ENCODE measurements around the gene CENPK. TPM values are rescaled to one million over a fixed set of nuclear protein-coding genes. Genes with fewer than 3 reads are reported as not detected.

CENPK gene
- total and polyA plus RNA-seq, 9 of the 15 experiments (the other 6 are each of a cell fraction or from before 2014, with no cell fraction given), result 30.8 to 134 (median 69.0) TPM

DNA sequence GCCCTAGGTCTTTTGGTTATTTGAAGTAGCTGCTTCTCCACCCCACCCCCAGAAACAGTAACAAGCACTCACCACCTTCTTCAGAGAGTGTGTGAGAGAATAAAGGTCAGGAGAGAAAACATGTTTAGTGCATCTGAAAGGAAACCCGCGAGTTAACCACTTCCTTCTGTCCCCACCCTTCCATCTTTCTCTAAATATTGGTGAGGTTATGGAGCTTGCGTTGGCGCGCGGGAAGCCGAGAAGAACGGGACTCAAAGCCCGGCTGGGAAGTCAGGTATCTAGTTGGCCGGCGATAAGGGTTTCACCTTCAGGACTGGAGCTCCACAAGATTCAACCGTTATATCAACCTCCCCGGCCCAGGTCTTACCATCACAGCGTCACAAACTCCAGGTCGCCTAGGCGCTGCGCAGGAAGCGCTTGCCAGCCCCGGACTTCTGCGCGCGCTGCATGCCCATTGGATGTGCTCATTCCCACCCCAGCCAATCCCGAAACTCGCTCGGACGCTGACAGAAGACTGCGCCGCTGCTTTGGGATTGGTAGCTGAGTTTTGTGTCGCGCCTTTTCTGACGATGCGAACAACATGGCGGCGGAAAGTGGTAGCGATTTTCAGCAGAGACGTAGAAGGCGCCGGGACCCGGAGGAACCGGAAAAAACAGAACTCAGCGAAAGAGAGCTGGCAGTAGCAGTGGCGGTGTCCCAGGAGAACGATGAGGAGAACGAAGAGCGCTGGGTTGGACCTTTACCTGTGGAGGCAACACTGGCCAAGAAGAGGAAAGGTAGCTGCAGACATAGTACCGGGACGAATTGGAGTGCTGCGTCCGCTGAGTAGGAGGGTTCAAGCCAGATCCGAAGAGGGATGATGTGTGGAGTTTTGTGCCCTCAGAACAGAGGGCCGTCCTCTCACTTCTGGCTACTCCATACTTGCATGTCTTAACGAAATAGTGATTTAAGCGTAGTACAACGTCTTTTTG lies at the start of gene CENPK, which contains the start of gene PPWD1 (continued):
- TF ChIP-seq U2AF1 (optimal IDR thresholded peaks at IDR 0.05; ENCODE audit: low read depth, low read length), result no peak
- no peak for TF ChIP-seq TRIM24 (IDR thresholded peaks at IDR 0.05)
- TF ChIP-seq FUS (optimal IDR thresholded peaks at IDR 0.05; ENCODE audit: low read depth, low read length), result no peak
- TF ChIP-seq, protein P1, sequence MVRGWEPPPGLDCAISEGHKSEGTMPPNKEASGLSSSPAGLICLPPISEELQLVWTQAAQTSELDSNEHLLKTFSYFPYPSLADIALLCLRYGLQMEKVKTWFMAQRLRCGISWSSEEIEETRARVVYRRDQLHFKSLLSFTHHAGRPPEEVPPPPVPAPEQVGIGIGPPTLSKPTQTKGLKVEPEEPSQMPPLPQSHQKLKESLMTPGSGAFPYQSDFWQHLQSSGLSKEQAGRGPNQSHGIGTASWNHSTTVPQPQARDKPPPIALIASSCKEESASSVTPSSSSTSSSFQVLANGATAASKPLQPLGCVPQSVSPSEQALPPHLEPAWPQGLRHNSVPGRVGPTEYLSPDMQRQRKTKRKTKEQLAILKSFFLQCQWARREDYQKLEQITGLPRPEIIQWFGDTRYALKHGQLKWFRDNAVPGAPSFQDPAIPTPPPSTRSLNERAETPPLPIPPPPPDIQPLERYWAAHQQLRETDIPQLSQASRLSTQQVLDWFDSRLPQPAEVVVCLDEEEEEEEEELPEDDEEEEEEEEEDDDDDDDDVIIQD (CRISPR knock-in tag; IDR thresholded peaks at IDR 0.05), result no peak
- TF ChIP-seq, protein P2, sequence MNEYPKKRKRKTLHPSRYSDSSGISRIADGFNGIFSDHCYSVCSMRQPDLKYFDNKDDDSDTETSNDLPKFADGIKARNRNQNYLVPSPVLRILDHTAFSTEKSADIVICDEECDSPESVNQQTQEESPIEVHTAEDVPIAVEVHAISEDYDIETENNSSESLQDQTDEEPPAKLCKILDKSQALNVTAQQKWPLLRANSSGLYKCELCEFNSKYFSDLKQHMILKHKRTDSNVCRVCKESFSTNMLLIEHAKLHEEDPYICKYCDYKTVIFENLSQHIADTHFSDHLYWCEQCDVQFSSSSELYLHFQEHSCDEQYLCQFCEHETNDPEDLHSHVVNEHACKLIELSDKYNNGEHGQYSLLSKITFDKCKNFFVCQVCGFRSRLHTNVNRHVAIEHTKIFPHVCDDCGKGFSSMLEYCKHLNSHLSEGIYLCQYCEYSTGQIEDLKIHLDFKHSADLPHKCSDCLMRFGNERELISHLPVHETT (CRISPR knock-in tag; conservative IDR thresholded peaks at IDR 0.05 in 1 of 2, IDR thresholded peaks at IDR 0.05 in 1 of 2), result peak in 1 of 2 experiments; percentile 65; a peak in 2 of 4 replicates
- no peak for TF ChIP-seq TCF7 (IDR thresholded peaks at IDR 0.05; ENCODE audit: borderline replicate concordance)
- TF ChIP-seq, protein P3, sequence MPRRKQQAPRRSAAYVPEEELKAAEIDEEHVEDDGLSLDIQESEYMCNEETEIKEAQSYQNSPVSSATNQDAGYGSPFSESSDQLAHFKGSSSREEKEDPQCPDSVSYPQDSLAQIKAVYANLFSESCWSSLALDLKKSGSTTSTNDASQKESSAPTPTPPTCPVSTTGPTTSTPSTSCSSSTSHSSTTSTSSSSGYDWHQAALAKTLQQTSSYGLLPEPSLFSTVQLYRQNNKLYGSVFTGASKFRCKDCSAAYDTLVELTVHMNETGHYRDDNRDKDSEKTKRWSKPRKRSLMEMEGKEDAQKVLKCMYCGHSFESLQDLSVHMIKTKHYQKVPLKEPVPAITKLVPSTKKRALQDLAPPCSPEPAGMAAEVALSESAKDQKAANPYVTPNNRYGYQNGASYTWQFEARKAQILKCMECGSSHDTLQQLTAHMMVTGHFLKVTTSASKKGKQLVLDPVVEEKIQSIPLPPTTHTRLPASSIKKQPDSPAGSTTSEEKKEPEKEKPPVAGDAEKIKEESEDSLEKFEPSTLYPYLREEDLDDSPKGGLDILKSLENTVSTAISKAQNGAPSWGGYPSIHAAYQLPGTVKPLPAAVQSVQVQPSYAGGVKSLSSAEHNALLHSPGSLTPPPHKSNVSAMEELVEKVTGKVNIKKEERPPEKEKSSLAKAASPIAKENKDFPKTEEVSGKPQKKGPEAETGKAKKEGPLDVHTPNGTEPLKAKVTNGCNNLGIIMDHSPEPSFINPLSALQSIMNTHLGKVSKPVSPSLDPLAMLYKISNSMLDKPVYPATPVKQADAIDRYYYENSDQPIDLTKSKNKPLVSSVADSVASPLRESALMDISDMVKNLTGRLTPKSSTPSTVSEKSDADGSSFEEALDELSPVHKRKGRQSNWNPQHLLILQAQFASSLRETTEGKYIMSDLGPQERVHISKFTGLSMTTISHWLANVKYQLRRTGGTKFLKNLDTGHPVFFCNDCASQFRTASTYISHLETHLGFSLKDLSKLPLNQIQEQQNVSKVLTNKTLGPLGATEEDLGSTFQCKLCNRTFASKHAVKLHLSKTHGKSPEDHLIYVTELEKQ (CRISPR knock-in tag; IDR thresholded peaks at IDR 0.05), result no peak
- TF ChIP-seq TAF1 (IDR thresholded peaks at IDR 0.05; ENCODE audit: control insufficient read depth, extremely low read depth, insufficient read depth, low read length, severe bottlenecking), result peak; percentile 91
- TF ChIP-seq ZNF75A (CRISPR knock-in tag; IDR thresholded peaks at IDR 0.05), result no peak
- TF ChIP-seq, protein P4, sequence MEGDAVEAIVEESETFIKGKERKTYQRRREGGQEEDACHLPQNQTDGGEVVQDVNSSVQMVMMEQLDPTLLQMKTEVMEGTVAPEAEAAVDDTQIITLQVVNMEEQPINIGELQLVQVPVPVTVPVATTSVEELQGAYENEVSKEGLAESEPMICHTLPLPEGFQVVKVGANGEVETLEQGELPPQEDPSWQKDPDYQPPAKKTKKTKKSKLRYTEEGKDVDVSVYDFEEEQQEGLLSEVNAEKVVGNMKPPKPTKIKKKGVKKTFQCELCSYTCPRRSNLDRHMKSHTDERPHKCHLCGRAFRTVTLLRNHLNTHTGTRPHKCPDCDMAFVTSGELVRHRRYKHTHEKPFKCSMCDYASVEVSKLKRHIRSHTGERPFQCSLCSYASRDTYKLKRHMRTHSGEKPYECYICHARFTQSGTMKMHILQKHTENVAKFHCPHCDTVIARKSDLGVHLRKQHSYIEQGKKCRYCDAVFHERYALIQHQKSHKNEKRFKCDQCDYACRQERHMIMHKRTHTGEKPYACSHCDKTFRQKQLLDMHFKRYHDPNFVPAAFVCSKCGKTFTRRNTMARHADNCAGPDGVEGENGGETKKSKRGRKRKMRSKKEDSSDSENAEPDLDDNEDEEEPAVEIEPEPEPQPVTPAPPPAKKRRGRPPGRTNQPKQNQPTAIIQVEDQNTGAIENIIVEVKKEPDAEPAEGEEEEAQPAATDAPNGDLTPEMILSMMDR (IDR thresholded peaks at IDR 0.05 in 2 of 3, conservative IDR thresholded peaks at IDR 0.05 in 1 of 3; ENCODE audit: insufficient read depth in 2 of 3, low read depth in 1 of 3, low read length in 3 of 3), result no peak; a peak in 1 of 6 replicates
- TF ChIP-seq SAFB (IDR thresholded peaks at IDR 0.05; ENCODE audit: borderline replicate concordance, low read depth, low read length), result no peak
- TF ChIP-seq, protein P5, sequence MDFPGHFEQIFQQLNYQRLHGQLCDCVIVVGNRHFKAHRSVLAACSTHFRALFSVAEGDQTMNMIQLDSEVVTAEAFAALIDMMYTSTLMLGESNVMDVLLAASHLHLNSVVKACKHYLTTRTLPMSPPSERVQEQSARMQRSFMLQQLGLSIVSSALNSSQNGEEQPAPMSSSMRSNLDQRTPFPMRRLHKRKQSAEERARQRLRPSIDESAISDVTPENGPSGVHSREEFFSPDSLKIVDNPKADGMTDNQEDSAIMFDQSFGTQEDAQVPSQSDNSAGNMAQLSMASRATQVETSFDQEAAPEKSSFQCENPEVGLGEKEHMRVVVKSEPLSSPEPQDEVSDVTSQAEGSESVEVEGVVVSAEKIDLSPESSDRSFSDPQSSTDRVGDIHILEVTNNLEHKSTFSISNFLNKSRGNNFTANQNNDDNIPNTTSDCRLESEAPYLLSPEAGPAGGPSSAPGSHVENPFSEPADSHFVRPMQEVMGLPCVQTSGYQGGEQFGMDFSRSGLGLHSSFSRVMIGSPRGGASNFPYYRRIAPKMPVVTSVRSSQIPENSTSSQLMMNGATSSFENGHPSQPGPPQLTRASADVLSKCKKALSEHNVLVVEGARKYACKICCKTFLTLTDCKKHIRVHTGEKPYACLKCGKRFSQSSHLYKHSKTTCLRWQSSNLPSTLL (IDR thresholded peaks at IDR 0.05), result no peak

All from K562 (cell line).